Immature natural killer cell (primary cell): ENCODE measurements around the gene CDH4. TPM values are rescaled to one million over a fixed set of nuclear protein-coding genes. Genes with fewer than 3 reads are reported as not detected.

ENCODE experiments used
- DNase-seq, 3 donors: peaks; one replicate each; pipeline ENCODE4 v3.0.0; 2022; ENCODE audit warnings: mixed read lengths in 1 of 3
- H3K27ac Mint-ChIP-seq, 6 donors: one replicate each; pipeline ENCODE4 v1.8.0; 2020; ENCODE audit warnings: mixed read lengths in 6 of 6, mild to moderate bottlenecking in 5 of 6, inconsistent platforms in 4 of 6, moderate library complexity in 3 of 6
- H3K27me3 Mint-ChIP-seq, 3 donors: one replicate each; pipeline ENCODE4 v1.8.0; 2020 to 2021; ENCODE audit warnings: low read depth in 3 of 3, mild to moderate bottlenecking in 3 of 3, mixed read lengths in 3 of 3, moderate library complexity in 3 of 3, inconsistent platforms in 1 of 3
- H3K36me3 Mint-ChIP-seq, 3 donors: one replicate each; pipeline ENCODE4 v1.8.0; 2020; ENCODE audit warnings: mixed read lengths in 3 of 3, inconsistent platforms in 2 of 3, mild to moderate bottlenecking in 2 of 3
- H3K4me1 Mint-ChIP-seq, 2 donors: one replicate each; pipeline ENCODE4 v1.8.0; 2020; ENCODE audit warnings: inconsistent platforms in 2 of 2, mild to moderate bottlenecking in 2 of 2, mixed read lengths in 2 of 2, moderate library complexity in 1 of 2
- H3K4me3 Mint-ChIP-seq, 5 donors: one replicate each; pipeline ENCODE4 v1.8.0; 2020; ENCODE audit warnings: mild to moderate bottlenecking in 5 of 5, mixed read lengths in 5 of 5, inconsistent platforms in 3 of 5, moderate library complexity in 3 of 5
- H3K9me3 Mint-ChIP-seq, 6 donors: one replicate each; pipeline ENCODE4 v1.8.0; 2020; ENCODE audit warnings: mild to moderate bottlenecking in 6 of 6, mixed read lengths in 6 of 6, inconsistent platforms in 4 of 6, moderate library complexity in 3 of 6
- polyA plus RNA-seq, 3 donors: library from polyadenylated mRNA; unstranded; fragments of 300-500 nt; fragmentation: Illumina TruSeq; gene quantifications; one replicate each; pipeline ENCODE4 v1.2.3, GENCODE V29; 2021

Gene CDH4
- polyA plus RNA-seq, 3 donors from 2014 or later: not detected

DNA sequence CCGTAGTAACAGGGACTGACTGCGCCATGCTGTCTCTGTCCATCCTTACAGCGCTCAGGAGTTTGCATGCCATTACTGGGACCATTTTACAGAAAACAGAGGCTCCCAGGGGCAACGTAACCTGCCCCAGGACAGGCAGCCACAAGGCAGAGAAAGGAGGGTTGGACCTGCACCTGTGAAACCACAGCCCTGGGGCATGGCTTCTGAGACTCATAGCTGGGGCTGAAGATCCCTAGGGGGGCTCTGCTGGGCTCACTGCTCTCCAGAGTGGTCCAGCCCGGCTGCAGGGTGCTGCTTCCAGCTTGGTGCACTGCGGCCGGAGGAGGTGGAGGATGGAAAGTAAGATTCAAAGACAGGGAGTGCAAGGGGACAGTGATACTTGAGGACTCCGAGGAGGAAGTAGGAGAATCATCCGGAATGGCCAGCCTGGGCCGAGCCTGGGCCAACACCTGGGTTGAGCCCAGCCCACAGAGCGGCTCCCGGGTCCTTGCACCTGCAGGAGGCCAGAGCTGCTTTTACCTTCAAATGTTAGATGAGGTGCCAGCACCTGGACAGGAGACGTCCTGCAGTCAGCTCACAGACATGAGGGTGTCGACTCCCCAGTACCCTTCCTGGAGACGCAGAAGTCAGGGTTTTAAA is 183.2 kb downstream of the CDH4 start:
- Mint-ChIP-seq H3K27me3 (peaks cover 0 to 9% (median 6%) of the 10 kb centered on the region in 3 donors), H3K27ac (no peak overlapping the region), H3K36me3 (no peaks in the 10 kb centered on the region), H3K4me3 (no peak overlapping the region), H3K4me1 (no peaks in the 10 kb centered on the region), H3K9me3 (peaks cover 0 to 2% (median 0%) of the 10 kb centered on the region in 6 donors)
- DNase-seq: no peak

DNA sequence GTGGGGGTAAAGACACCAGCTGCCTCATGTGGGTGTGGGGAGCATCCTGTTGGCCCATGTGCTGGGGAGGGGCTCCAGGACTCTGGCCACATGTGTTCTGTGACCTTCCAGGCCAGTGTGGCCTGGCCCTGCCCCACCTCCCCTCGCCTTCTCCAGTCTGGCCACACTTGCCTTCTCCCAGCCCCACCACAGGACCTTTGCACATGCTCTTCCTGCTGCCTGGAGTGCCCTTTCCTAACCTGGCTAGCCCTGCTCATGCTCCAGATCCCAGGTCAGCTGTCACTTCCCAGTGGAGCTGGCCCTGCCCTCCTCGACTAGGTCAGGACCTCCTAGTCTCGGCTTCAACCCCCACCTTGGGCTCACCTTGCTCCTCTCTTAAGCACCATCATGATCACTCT is 183.8 kb downstream of the CDH4 start:
- no peaks in the 10 kb centered on the region for H3K36me3 Mint-ChIP-seq
- H3K4me1 Mint-ChIP-seq: no peaks in the 10 kb centered on the region
- no peak for DNase-seq
- H3K4me3 Mint-ChIP-seq: no peak overlapping the region
- H3K27me3 Mint-ChIP-seq: peaks cover 0 to 9% (median 6%) of the 10 kb centered on the region in 3 donors
- no peak overlapping the region for H3K27ac Mint-ChIP-seq
- peaks cover 0 to 2% (median 0%) of the 10 kb centered on the region in 6 donors for H3K9me3 Mint-ChIP-seq

GRCh38 chr20:61436283-61436666 is 184.2 kb downstream of the CDH4 start:
- Mint-ChIP-seq H3K4me1 (no peaks in the 10 kb centered on the region), H3K36me3 (no peaks in the 10 kb centered on the region), H3K27ac (no peak overlapping the region), H3K9me3 (peaks cover 0 to 2% (median 0%) of the 10 kb centered on the region in 6 donors), H3K27me3 (peaks cover 0 to 9% (median 6%) of the 10 kb centered on the region in 3 donors), H3K4me3 (no peak overlapping the region)
- no peak for DNase-seq

- H3K36me3 Mint-ChIP-seq: no peaks in the 10 kb centered on the region
- H3K27ac Mint-ChIP-seq: no peak overlapping the region
- H3K4me3 Mint-ChIP-seq: no peak overlapping the region
- H3K4me1 Mint-ChIP-seq: no peaks in the 10 kb centered on the region
- peaks cover 0 to 9% (median 6%) of the 10 kb centered on the region in 3 donors for H3K27me3 Mint-ChIP-seq
- no peak for DNase-seq
- peaks cover 0 to 2% (median 0%) of the 10 kb centered on the region in 6 donors for H3K9me3 Mint-ChIP-seq
Measured at GRCh38 chr20:61436667-61437279, 184.7 kb downstream of the CDH4 start.

DNA sequence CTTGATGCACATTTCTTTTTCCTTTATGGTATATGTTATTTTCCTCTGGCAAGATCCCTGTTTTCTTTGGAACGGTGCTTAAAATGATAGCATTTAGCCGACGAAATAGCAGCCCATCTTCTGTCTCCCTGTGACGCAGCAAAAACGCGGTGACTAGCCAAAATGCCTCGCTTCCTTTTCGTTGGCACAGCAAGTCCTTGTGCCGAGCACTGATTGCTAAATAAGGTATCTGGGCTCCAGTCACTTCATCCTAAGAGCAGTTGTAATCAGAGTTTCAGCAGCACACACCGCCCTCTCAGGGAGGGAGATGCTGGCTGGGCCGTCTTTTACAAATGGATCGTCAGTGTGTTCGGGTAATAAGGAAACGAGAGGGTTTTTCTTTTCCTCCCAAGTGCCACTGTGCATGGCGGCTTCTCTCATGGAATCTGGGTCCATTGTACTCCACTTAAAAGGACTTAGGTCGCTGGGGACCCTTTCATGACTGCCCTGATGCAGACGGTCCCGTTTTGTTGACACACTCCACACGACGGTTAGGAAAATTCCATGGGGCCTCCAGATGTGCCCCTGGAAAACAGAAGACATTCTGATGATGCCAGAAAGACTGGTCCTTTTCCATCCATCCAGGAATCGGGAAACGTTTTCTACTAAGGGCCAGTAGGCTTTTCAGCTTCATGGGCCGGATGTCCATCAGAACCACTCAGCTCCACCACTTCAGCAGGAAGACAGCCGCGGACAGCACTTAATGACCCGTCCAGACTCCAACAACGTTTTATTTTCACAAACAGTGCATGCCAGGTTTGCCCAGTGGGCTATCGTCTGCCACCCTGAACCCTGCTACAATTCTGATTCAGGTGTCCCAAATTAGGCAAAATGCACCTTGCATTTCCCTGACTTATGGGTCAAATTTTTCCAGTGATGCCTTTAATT is 185.5 kb downstream of the CDH4 start:
- Mint-ChIP-seq H3K4me1 (no peaks in the 10 kb centered on the region), H3K9me3 (peaks cover 0 to 2% (median 0%) of the 10 kb centered on the region in 6 donors), H3K27me3 (peaks cover 0 to 9% (median 6%) of the 10 kb centered on the region in 3 donors), H3K4me3 (no peak overlapping the region), H3K36me3 (no peaks in the 10 kb centered on the region), H3K27ac (no peak overlapping the region)
- no peak for DNase-seq

- no peak overlapping the region for H3K4me3 Mint-ChIP-seq
- no peak overlapping the region for H3K27ac Mint-ChIP-seq
- H3K36me3 Mint-ChIP-seq: no peaks in the 10 kb centered on the region
- no peaks in the 10 kb centered on the region for H3K4me1 Mint-ChIP-seq
- peaks cover 0 to 7% (median 6%) of the 10 kb centered on the region in 3 donors for H3K27me3 Mint-ChIP-seq
- H3K9me3 Mint-ChIP-seq: peaks cover 0 to 2% (median 0%) of the 10 kb centered on the region in 6 donors
- no peak for DNase-seq
Measured at GRCh38 chr20:61438285-61438684, 186.2 kb downstream of the CDH4 start.

GRCh38 chr20:61439251-61439650 is 187.2 kb downstream of the CDH4 start:
- no peaks in the 10 kb centered on the region for H3K36me3 Mint-ChIP-seq
- H3K4me3 Mint-ChIP-seq: no peak overlapping the region

GRCh38 chr20:61440548-61441055 is 188.5 kb downstream of the CDH4 start:
- Mint-ChIP-seq H3K27me3 (peaks cover 0 to 4% (median 4%) of the 10 kb centered on the region in 3 donors), H3K9me3 (peaks cover 0 to 2% (median 0%) of the 10 kb centered on the region in 6 donors), H3K36me3 (no peaks in the 10 kb centered on the region), H3K4me3 (no peak overlapping the region), H3K27ac (no peak overlapping the region), H3K4me1 (no peaks in the 10 kb centered on the region)
- no peak for DNase-seq

More at GRCh38 chr20:61439251-61439650, 187.2 kb downstream of the CDH4 start:
- no peak overlapping the region for H3K27ac Mint-ChIP-seq
- peaks cover 0 to 2% (median 0%) of the 10 kb centered on the region in 6 donors for H3K9me3 Mint-ChIP-seq
- peaks cover 0 to 6% (median 6%) of the 10 kb centered on the region in 3 donors for H3K27me3 Mint-ChIP-seq
- H3K4me1 Mint-ChIP-seq: no peaks in the 10 kb centered on the region
- no peak for DNase-seq

- Mint-ChIP-seq H3K27ac (no peak overlapping the region), H3K36me3 (no peaks in the 10 kb centered on the region), H3K4me1 (no peaks in the 10 kb centered on the region), H3K9me3 (no peaks in the 10 kb centered on the region), H3K27me3 (peaks cover 0 to 2% (median 2%) of the 10 kb centered on the region in 3 donors), H3K4me3 (no peak overlapping the region)
- no peak for DNase-seq
Measured at GRCh38 chr20:61441537-61441936, 189.5 kb downstream of the CDH4 start.

DNA sequence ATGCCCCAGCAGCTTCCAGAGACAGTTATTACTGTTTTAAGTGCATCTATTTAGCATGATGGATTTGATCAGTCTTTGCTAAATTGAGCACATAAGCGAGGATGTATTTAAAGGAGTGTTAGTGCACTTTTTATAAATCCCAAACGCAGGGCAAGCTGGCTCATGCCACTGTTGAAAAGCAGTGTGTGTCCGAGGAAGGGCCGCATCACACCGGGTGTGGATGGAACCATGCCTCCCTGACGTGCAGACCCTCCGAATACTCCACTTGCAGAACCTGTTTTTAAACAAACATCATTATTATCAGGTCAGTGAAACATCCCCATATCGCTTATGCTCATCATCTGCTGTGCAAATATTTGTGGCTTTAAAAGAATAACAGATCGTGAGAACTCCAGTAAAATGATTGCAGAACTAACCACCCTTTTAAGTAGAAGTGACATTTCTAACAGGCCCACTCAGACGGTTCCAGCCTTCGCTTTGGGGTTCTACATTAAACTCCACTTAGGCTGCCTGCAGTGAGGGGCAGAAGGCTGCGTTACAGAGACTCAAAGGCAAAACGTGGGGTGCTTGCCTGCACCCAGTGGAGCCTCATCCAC is 190.1 kb downstream of the CDH4 start:
- Mint-ChIP-seq H3K27ac (no peak overlapping the region), H3K4me1 (no peaks in the 10 kb centered on the region), H3K9me3 (no peaks in the 10 kb centered on the region), H3K4me3 (no peak overlapping the region), H3K27me3 (peaks cover 0 to 2% (median 0%) of the 10 kb centered on the region in 3 donors), H3K36me3 (no peaks in the 10 kb centered on the region)
- no peak for DNase-seq

DNA sequence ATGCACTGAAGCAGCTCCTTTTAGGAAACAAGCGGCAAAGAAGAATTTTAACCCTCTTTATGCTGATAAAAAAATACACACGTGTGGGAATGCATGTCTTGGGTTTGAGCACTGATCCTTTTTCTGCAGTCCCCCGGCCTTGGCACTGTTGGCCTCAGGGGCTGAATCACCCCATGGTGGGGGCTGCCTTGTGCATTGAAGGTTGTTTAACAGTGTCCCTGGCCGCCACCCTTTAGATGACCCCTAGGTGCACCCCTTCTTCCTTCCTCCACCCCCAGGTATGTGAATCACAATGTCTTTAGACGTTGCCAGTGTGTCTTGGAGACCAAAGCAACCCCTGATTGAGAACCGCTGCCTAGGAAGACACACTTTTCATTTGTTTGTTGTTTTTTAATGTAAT is 190.7 kb downstream of the CDH4 start:
- no peak for DNase-seq
- H3K4me1 Mint-ChIP-seq: no peaks in the 10 kb centered on the region
- no peaks in the 10 kb centered on the region for H3K9me3 Mint-ChIP-seq
- H3K27me3 Mint-ChIP-seq: no peaks in the 10 kb centered on the region
- no peak overlapping the region for H3K27ac Mint-ChIP-seq
- no peaks in the 10 kb centered on the region for H3K36me3 Mint-ChIP-seq
- H3K4me3 Mint-ChIP-seq: no peak overlapping the region

DNA sequence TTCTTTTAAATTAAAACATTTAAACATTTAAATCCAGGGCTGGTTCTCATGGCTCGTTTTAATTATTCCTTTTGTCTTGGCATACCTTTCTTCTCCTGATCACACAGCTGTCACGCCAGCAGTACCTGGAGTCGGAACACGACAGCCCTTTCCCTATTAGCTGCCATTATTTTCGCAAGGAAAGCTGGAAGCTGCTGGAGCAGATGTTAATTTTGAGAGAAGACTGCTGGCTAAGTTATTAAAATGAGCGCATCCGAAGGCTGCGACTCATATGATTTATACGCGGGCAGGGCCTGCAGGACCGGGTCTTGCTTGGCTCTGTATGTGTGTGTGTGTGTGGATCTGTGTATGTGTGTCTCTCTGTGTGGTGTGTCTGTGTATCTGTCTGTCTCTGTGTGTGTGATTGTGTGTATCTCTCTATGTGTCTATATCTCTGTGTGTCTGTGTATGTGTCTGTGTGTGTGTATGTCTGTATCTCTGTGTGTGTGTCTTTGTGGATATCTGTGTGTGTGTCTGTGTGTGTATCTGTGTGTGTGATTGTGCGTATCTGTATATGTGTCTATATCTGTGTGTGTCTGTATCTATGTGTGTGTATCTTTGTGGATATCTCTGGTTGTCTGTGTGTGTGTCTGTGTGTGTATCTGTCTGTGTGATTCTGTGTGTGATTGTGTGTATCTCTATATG is 191.5 kb downstream of the CDH4 start:
- no peaks in the 10 kb centered on the region for H3K9me3 Mint-ChIP-seq
- H3K27me3 Mint-ChIP-seq: no peaks in the 10 kb centered on the region
- no peaks in the 10 kb centered on the region for H3K36me3 Mint-ChIP-seq
- H3K4me3 Mint-ChIP-seq: no peak overlapping the region
- no peaks in the 10 kb centered on the region for H3K4me1 Mint-ChIP-seq
- H3K27ac Mint-ChIP-seq: no peak overlapping the region
- DNase-seq: no peak

DNA sequence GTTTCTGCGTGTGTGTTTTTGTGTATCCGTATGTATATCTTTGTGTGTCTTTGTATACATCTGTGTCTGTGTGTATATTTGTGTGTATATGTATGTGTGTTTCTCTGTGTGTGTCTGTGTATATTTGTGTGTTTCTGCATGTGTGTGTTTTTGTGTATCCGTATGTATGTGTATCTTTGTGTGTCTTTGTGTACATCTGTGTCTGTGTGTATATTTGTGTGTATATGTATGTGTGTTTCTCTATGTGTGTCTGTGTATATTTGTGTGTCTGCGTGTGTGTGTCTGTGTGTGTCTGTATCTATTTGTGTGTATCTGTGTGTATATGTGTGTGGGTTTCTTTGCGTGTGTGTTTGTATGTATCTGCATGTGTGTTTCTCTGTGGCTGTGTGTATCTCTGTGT is 192.6 kb downstream of the CDH4 start:
- no peak for DNase-seq
- H3K27me3 Mint-ChIP-seq: no peaks in the 10 kb centered on the region
- no peak overlapping the region for H3K27ac Mint-ChIP-seq
- no peak overlapping the region for H3K4me3 Mint-ChIP-seq
- no peaks in the 10 kb centered on the region for H3K4me1 Mint-ChIP-seq
- H3K36me3 Mint-ChIP-seq: no peaks in the 10 kb centered on the region
- H3K9me3 Mint-ChIP-seq: no peaks in the 10 kb centered on the region
